Endothelial cell of umbilical vein (primary cell): Measurements from ENCODE around the gene RUBCN. TPM values are rescaled to one million over a fixed set of nuclear protein-coding genes. Genes with fewer than 3 reads are reported as not detected.
"Not testable (repeated sequence)": the region's sequence is repeated elsewhere in the genome, so short reads cannot be mapped to it uniquely, and the experiment has no call there.

ENCODE experiments used
- BruUV-seq: library from RNA; stranded (reverse); fragments of 400-500 nt; replicated peaks from 2 replicates; lab custom pipeline; 2021; lab: Mats Ljungman, UMichigan
- CTCF ChIA-PET: fragments of 300-600, 350-600 bp; sonication (Branson Sonifier 250); formaldehyde crosslinking; loops from one replicate; lab custom pipeline; 2021; ENCODE audit warnings: antibody characterized with exemption, inconsistent platforms; lab: Charles Lee
- POLR2A ChIA-PET: fragments of 300-600, 350-600 bp; sonication (Branson Sonifier 250); formaldehyde crosslinking; loops from one replicate; lab custom pipeline; 2021; ENCODE audit warnings: antibody characterized with exemption, inconsistent platforms; lab: Charles Lee
- DNase-seq: peaks from one replicate; pipeline ENCODE4 v3.0.0-alpha.2; 2011; ENCODE audit warnings: low read depth, low spot score
- FAIRE-seq: peaks from 2 replicates; lab custom pipeline; 2011; peaks lifted over from hg19 to GRCh38; lab: Jason Lieb, UNC
- H2AFZ ChIP-seq: 2 replicates; pipeline ENCODE4 v1.6.0; 2012; ENCODE audit warnings: low read depth, low read length, control low read depth, inconsistent platforms
- H3K27ac ChIP-seq: 2 replicates; pipeline ENCODE4 v1.5.1; 2011; ENCODE audit warnings: low read depth, mild to moderate bottlenecking, control low read depth, low read length, moderate library complexity; ENCODE audit not compliant: insufficient read depth
- H3K27me3 ChIP-seq, 2 experiments: 2 replicates each; pipeline versions ENCODE4 v1.6.0 to v1.6.1; 2011; ENCODE audit warnings: low read length in 2 of 2, mixed read lengths in 1 of 2; ENCODE audit not compliant: control insufficient read depth in 2 of 2, insufficient read depth in 2 of 2
- H3K36me3 ChIP-seq, 2 experiments: 2 replicates in 1 of 2; 3 replicates in 1 of 2; pipeline ENCODE4 v1.5.1; 2011; ENCODE audit warnings: low read length in 2 of 2, mild to moderate bottlenecking in 1 of 2, moderate library complexity in 1 of 2; ENCODE audit not compliant: control insufficient read depth in 2 of 2, insufficient read depth in 2 of 2; ENCODE audit errors: extremely low read depth in 1 of 2
- H3K4me1 ChIP-seq: 3 replicates; pipeline ENCODE4 v1.5.1; 2011; ENCODE audit warnings: mild to moderate bottlenecking, low read length; ENCODE audit not compliant: control insufficient read depth, insufficient read depth; ENCODE audit errors: extremely low read depth
- H3K4me2 ChIP-seq: 2 replicates; pipeline ENCODE4 v1.6.1; 2011; ENCODE audit warnings: low read length, control low read depth, mixed read lengths; ENCODE audit not compliant: insufficient read depth
- H3K4me3 ChIP-seq, 3 experiments: fragments of 200-600 bp in 1 of 3; sonication (generic), shearing (Covaris generic) in 1 of 3; replicated peaks in 1 of 3; 2 replicates each; pipeline ENCODE4 v1.5.1; 2011 to 2016; ENCODE audit warnings: control low read depth in 3 of 3, low read length in 3 of 3, mild to moderate bottlenecking in 2 of 3, inconsistent platforms in 1 of 3, low read depth in 1 of 3, moderate library complexity in 1 of 3; ENCODE audit not compliant: insufficient read depth in 1 of 3
- H3K79me2 ChIP-seq: 2 replicates; pipeline ENCODE4 v1.6.0; 2012; ENCODE audit warnings: low read length, inconsistent platforms; ENCODE audit not compliant: control insufficient read depth, insufficient read depth
- H3K9ac ChIP-seq: replicated peaks from 2 replicates; pipeline ENCODE3; 2011; ENCODE audit warnings: low read length, control low read depth; ENCODE audit not compliant: insufficient read depth; ENCODE audit errors: extremely low read depth
- H3K9me1 ChIP-seq: replicated peaks from 3 replicates; pipeline ENCODE4 v1.6.0; 2011; ENCODE audit warnings: mild to moderate bottlenecking, low read length; ENCODE audit not compliant: control insufficient read depth, insufficient read depth; ENCODE audit errors: extremely low read depth
- H3K9me3 ChIP-seq: replicated peaks from 2 replicates; pipeline ENCODE4 v1.5.1; 2012; ENCODE audit warnings: low read length, inconsistent platforms; ENCODE audit not compliant: control insufficient read depth, insufficient read depth
- H4K20me1 ChIP-seq: replicated peaks from 2 replicates; pipeline ENCODE3; 2011; ENCODE audit warnings: mild to moderate bottlenecking, low read length; ENCODE audit not compliant: control insufficient read depth, insufficient read depth; ENCODE audit errors: extremely low read depth
- CTCF ChIP-seq, 2 donors: IDR thresholded peaks; 1 replicate in 1 of 2; 2 replicates in 1 of 2; pipeline ENCODE4 v1.5.1; 2011; ENCODE audit warnings: low read length in 2 of 2, mild to moderate bottlenecking in 2 of 2, moderate library complexity in 2 of 2, control low read depth in 1 of 2, inconsistent platforms in 1 of 2, low read depth in 1 of 2; ENCODE audit not compliant: insufficient read depth in 1 of 2; ENCODE audit errors: extremely low read depth in 1 of 2
- EZH2 ChIP-seq: IDR thresholded peaks from 2 replicates; pipeline ENCODE4 v1.6.1; 2012; ENCODE audit warnings: borderline replicate concordance, low read depth, mild to moderate bottlenecking, moderate library complexity, low read length, inconsistent platforms; ENCODE audit not compliant: severe bottlenecking
- FOS ChIP-seq: IDR thresholded peaks from 2 replicates; pipeline ENCODE4 v1.6.1; 2011; ENCODE audit warnings: mild to moderate bottlenecking, low read length, moderate library complexity, borderline replicate concordance; ENCODE audit not compliant: insufficient read depth
- GATA2 ChIP-seq: IDR thresholded peaks from 2 replicates; pipeline ENCODE4 v1.7.0; 2011; ENCODE audit warnings: low read depth, mild to moderate bottlenecking, moderate library complexity, mixed read lengths, low read length; ENCODE audit not compliant: insufficient read length, insufficient read depth
- JUN ChIP-seq: IDR thresholded peaks from 2 replicates; pipeline ENCODE4 v1.6.1; 2011; ENCODE audit warnings: borderline replicate concordance, low read depth; ENCODE audit not compliant: insufficient read length, insufficient read depth
- MAX ChIP-seq: IDR thresholded peaks from 2 replicates; pipeline ENCODE4 v1.6.1; 2011; ENCODE audit not compliant: insufficient read depth, insufficient read length
- MYC ChIP-seq: IDR thresholded peaks from one replicate; pipeline ENCODE4 v1.6.1; 2011; ENCODE audit warnings: mild to moderate bottlenecking, low read depth, low read length
- POLR2A ChIP-seq: IDR thresholded peaks from 2 replicates; pipeline ENCODE4 v1.6.1; 2012; ENCODE audit warnings: low read depth, mild to moderate bottlenecking, control low read depth, low read length
- POLR2AphosphoS5 ChIP-seq: IDR thresholded peaks from 2 replicates; pipeline ENCODE4 v1.6.1; 2012; ENCODE audit warnings: low read depth, mild to moderate bottlenecking, control low read depth, low read length, moderate library complexity; ENCODE audit not compliant: insufficient read depth
- dilution Hi-C: fragments of 300-500 bp; cut with MboI; formaldehyde crosslinking; loops from one replicate; pipeline ENCODE4 v1.15.0; 2019; ENCODE audit warnings: low sequenced_read_pairs; ENCODE audit not compliant: extremely low pct_ligation_motif_present
- intact Hi-C: fragments of 100-400 bp; cut with micrococcal nuclease; formaldehyde crosslinking; loops from one replicate; pipeline ENCODE4 v1.10.0; 2022
- polyA plus RNA-seq, 4 experiments: library from polyadenylated mRNA; depleted of rRNA in 3 of 4; stranded (reverse) in 3 of 4; unstranded in 1 of 4; fragments of >200 nt; gene quantifications; 2 replicates each; pipeline versions ENCODE4 v1.2.1 to v1.2.3, GENCODE V29; 2011 to 2012; ENCODE audit warnings: missing spikeins in 1 of 4
- total RNA-seq: library from RNA; stranded (reverse); gene quantifications from 2 replicates; pipeline ENCODE4 v1.2.3, GENCODE V29; 2021

Gene RUBCN
- total and polyA plus RNA-seq, 2 donors (not counting 3 experiments of a cell fraction or from before 2014, with no cell fraction given) = 15.0 to 25.8 TPM

GRCh38 chr3:197667968-197668367, 68.7 kb downstream of the RUBCN start:
- Histone ChIP-seq H3K4me2 (no peak overlapping the region), H3K27me3 (no peaks in the 10 kb centered on the region), H3K4me3 (no peak overlapping the region), H3K9me1 (no peaks in the 10 kb centered on the region), H3K9ac (no peak overlapping the region), H3K9me3 (no peaks in the 10 kb centered on the region), H3K79me2 (no peaks in the 10 kb centered on the region), H3K36me3 (no peaks in the 10 kb centered on the region), H3K27ac (no peak overlapping the region), H4K20me1 (no peaks in the 10 kb centered on the region), H2AFZ (no peak overlapping the region), H3K4me1 (no peaks in the 10 kb centered on the region)
- BruUV-seq = no TSS peak
- DNase-seq (no peak), FAIRE-seq (no peak)
- dilution Hi-C loops = no loop called here
- POLR2A ChIA-PET = no interaction called here
- TF ChIP-seq MYC (no peak), CTCF (IDR thresholded peaks at IDR 0.05; ENCODE audit: extremely low read depth in 1 of 2, insufficient read depth in 1 of 2, low read depth in 1 of 2, low read length in 2 of 2) (no peak), FOS (no peak), GATA2 (no peak), EZH2 (no peak), MAX (no peak), JUN (no peak), POLR2A (no peak), POLR2AphosphoS5 (no peak)
- CTCF ChIA-PET = interaction anchor here (1.1 kb wide), 1 partner anchor 69 kb away, joined by 3 read pairs; no protein-coding TSS in a partner anchor
- intact Hi-C loops = no loop called here

- H4K20me1 ChIP-seq, CTCF ChIA-PET, H3K4me2 ChIP-seq, BruUV-seq, DNase-seq, H3K27me3 ChIP-seq, H3K4me1 ChIP-seq, H3K79me2 ChIP-seq, H3K4me3 ChIP-seq, intact Hi-C loops, POLR2A ChIA-PET, FAIRE-seq, H2AFZ ChIP-seq, H3K9me1 ChIP-seq, H3K9ac ChIP-seq, H3K9me3 ChIP-seq, H3K27ac ChIP-seq, H3K36me3 ChIP-seq, dilution Hi-C loops: not testable (repeated sequence)
Measured at GRCh38 chr3:197667293-197667692, 69.4 kb downstream of the RUBCN start.

GRCh38 chr3:197666221-197666842, 70.4 kb downstream of the RUBCN start:
- CTCF ChIA-PET, H3K4me1 ChIP-seq: not testable (repeated sequence)

More at GRCh38 chr3:197666221-197666842, 70.4 kb downstream of the RUBCN start:
- H2AFZ ChIP-seq, H3K4me2 ChIP-seq, H3K4me3 ChIP-seq, H3K9ac ChIP-seq, FAIRE-seq, H3K27me3 ChIP-seq, H3K79me2 ChIP-seq, H3K36me3 ChIP-seq, DNase-seq, H3K9me1 ChIP-seq, dilution Hi-C loops, H3K9me3 ChIP-seq, H3K27ac ChIP-seq, BruUV-seq, POLR2A ChIA-PET, H4K20me1 ChIP-seq, intact Hi-C loops: not testable (repeated sequence)
